ENCODE data around the gene CFAP161.

DNA sequence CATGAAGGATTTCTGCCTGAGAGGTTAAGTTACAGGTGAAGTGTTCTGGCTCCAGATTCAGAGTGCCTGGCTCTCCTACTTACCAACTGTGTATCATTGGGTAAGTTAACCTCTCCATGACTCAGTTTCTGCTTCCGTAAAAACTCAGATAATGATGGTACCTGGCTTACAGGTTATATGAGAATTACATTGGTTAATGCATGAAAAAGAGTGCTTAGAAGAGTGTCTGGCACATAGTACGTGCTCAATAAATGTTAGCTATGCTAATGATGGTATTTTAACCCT lies 23.8 kb downstream of the CFAP161 start:
- TF ChIP-seq POLR2A (IDR thresholded peaks at IDR 0.05), result no peak
- TF ChIP-seq, protein P1, sequence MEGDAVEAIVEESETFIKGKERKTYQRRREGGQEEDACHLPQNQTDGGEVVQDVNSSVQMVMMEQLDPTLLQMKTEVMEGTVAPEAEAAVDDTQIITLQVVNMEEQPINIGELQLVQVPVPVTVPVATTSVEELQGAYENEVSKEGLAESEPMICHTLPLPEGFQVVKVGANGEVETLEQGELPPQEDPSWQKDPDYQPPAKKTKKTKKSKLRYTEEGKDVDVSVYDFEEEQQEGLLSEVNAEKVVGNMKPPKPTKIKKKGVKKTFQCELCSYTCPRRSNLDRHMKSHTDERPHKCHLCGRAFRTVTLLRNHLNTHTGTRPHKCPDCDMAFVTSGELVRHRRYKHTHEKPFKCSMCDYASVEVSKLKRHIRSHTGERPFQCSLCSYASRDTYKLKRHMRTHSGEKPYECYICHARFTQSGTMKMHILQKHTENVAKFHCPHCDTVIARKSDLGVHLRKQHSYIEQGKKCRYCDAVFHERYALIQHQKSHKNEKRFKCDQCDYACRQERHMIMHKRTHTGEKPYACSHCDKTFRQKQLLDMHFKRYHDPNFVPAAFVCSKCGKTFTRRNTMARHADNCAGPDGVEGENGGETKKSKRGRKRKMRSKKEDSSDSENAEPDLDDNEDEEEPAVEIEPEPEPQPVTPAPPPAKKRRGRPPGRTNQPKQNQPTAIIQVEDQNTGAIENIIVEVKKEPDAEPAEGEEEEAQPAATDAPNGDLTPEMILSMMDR (IDR thresholded peaks at IDR 0.05), result no peak
